H9 (cell line): ENCODE results near the gene TMEM245. TPM values are rescaled to one million over a fixed set of nuclear protein-coding genes. Genes with fewer than 3 reads are reported as not detected.

Experiments used
- DNase-seq: peaks from one replicate; pipeline ENCODE4 v3.0.0-alpha.2; 2017
- H2AFZ ChIP-seq: one replicate; pipeline ENCODE4 v1.6.1; 2013; ENCODE audit warnings: mild to moderate bottlenecking, low read length, control low read depth, moderate library complexity
- H2AK5ac ChIP-seq: 2 replicates; pipeline ENCODE4 v1.6.1; 2013; ENCODE audit warnings: low read length, control low read depth, mixed read lengths; ENCODE audit not compliant: insufficient read length
- H2BK120ac ChIP-seq: one replicate; pipeline ENCODE4 v1.6.1; 2013; ENCODE audit warnings: low read depth, mild to moderate bottlenecking, low read length, control low read depth, inconsistent platforms; ENCODE audit not compliant: poor library complexity, severe bottlenecking
- H2BK12ac ChIP-seq: 2 replicates; pipeline ENCODE4 v1.6.1; 2013; ENCODE audit warnings: low read length, control low read depth, mixed read lengths, low read depth; ENCODE audit not compliant: insufficient read length
- H2BK15ac ChIP-seq: 2 replicates; pipeline ENCODE4 v1.6.1; 2013; ENCODE audit warnings: low read depth, low read length, control low read depth
- H2BK20ac ChIP-seq: one replicate; pipeline ENCODE4 v1.6.1; 2013; ENCODE audit warnings: low read depth, mild to moderate bottlenecking, low read length, control low read depth, inconsistent platforms; ENCODE audit not compliant: poor library complexity, severe bottlenecking
- H2BK5ac ChIP-seq: 2 replicates; pipeline ENCODE4 v1.6.1; 2013; ENCODE audit warnings: low read length, control low read depth, mixed read lengths; ENCODE audit not compliant: insufficient read length
- H3K14ac ChIP-seq: 2 replicates; pipeline ENCODE4 v1.6.1; 2013; ENCODE audit warnings: low read length, control low read depth; ENCODE audit not compliant: insufficient read depth
- H3K18ac ChIP-seq: 2 replicates; pipeline ENCODE4 v1.6.1; 2013; ENCODE audit warnings: low read depth, mild to moderate bottlenecking, mixed read lengths, low read length, control low read depth; ENCODE audit not compliant: insufficient read length
- H3K23ac ChIP-seq: 2 replicates; pipeline ENCODE4 v1.6.1; 2013; ENCODE audit warnings: low read length, control low read depth, mixed read lengths, low read depth; ENCODE audit not compliant: insufficient read length
- H3K23me2 ChIP-seq: 2 replicates; pipeline ENCODE4 v1.6.1; 2013; ENCODE audit warnings: low read depth, mild to moderate bottlenecking, mixed read lengths, low read length, control low read depth; ENCODE audit not compliant: insufficient read length, poor library complexity, severe bottlenecking
- H3K27ac ChIP-seq: 2 replicates; pipeline ENCODE4 v1.5.1; 2013; ENCODE audit warnings: low read length, control low read depth, mixed read lengths, low read depth; ENCODE audit not compliant: insufficient read length
- H3K27me3 ChIP-seq: 2 replicates; pipeline ENCODE4 v1.6.1; 2013; ENCODE audit warnings: low read length, control low read depth, inconsistent platforms; ENCODE audit not compliant: insufficient read depth
- H3K4ac ChIP-seq: 2 replicates; pipeline ENCODE4 v1.6.1; 2013; ENCODE audit warnings: low read depth, mild to moderate bottlenecking, control low read depth, inconsistent platforms, low read length, moderate library complexity
- H3K4me1 ChIP-seq: 2 replicates; pipeline ENCODE4 v1.6.1; 2013; ENCODE audit warnings: low read length, control low read depth, inconsistent platforms; ENCODE audit not compliant: insufficient read depth
- H3K4me2 ChIP-seq: 2 replicates; pipeline ENCODE4 v1.6.1; 2013; ENCODE audit warnings: low read length, control low read depth, mixed read lengths; ENCODE audit not compliant: insufficient read length, insufficient read depth
- H3K56ac ChIP-seq: 2 replicates; pipeline ENCODE4 v1.6.1; 2013; ENCODE audit warnings: low read depth, mild to moderate bottlenecking, mixed read lengths, low read length, control low read depth; ENCODE audit not compliant: insufficient read length
- H3K79me1 ChIP-seq: 2 replicates; pipeline ENCODE4 v1.6.1; 2013; ENCODE audit warnings: low read depth, mild to moderate bottlenecking, moderate library complexity, low read length, control low read depth, inconsistent platforms; ENCODE audit not compliant: insufficient read depth, poor library complexity, severe bottlenecking
- H3K79me2 ChIP-seq: 2 replicates; pipeline ENCODE4 v1.6.1; 2013; ENCODE audit warnings: low read length, control low read depth, inconsistent platforms; ENCODE audit not compliant: insufficient read depth
- H3K9ac ChIP-seq: 2 replicates; pipeline ENCODE4 v1.6.1; 2013; ENCODE audit warnings: low read length, control low read depth, mixed read lengths; ENCODE audit not compliant: insufficient read length; ENCODE audit errors: extremely low read depth
- H3K9me3 ChIP-seq: one replicate; pipeline ENCODE4 v1.6.1; 2013; ENCODE audit warnings: low read depth, low read length, inconsistent platforms; ENCODE audit not compliant: control insufficient read depth
- H3T11ph ChIP-seq: one replicate; pipeline ENCODE4 v1.6.1; 2013; ENCODE audit warnings: mild to moderate bottlenecking, low read length, control low read depth, inconsistent platforms
- H4K20me1 ChIP-seq: one replicate; pipeline ENCODE4 v1.6.1; 2013; ENCODE audit not compliant: control insufficient read depth, insufficient read length, insufficient read depth
- H4K5ac ChIP-seq: 2 replicates; pipeline ENCODE4 v1.6.1; 2013; ENCODE audit warnings: low read depth, mild to moderate bottlenecking, mixed read lengths, low read length, control low read depth; ENCODE audit not compliant: insufficient read length
- H4K8ac ChIP-seq: replicated peaks from 2 replicates; pipeline ENCODE4 v1.6.1; 2013; ENCODE audit warnings: low read length, control low read depth, mixed read lengths, low read depth; ENCODE audit not compliant: insufficient read length
- H4K91ac ChIP-seq: 2 replicates; pipeline ENCODE4 v1.6.1; 2013; ENCODE audit warnings: low read depth, mild to moderate bottlenecking, moderate library complexity, mixed read lengths, low read length, control low read depth; ENCODE audit not compliant: insufficient read length
- H3K27ac Mint-ChIP-seq, 3 experiments: 2 replicates in 2 of 3; 3 replicates in 1 of 3; pipeline ENCODE4 v1.8.0; 2020 to 2021; ENCODE audit warnings: mixed read lengths in 3 of 3, mild to moderate bottlenecking in 1 of 3, moderate library complexity in 1 of 3
- H3K27me3 Mint-ChIP-seq: 2 replicates; pipeline ENCODE4 v1.8.0; 2021; ENCODE audit warnings: low read depth, mild to moderate bottlenecking, moderate library complexity, mixed read lengths
- H3K36me3 Mint-ChIP-seq, 3 experiments: 2 replicates in 2 of 3; 3 replicates in 1 of 3; pipeline ENCODE4 v1.8.0; 2020 to 2021; ENCODE audit warnings: low read depth in 3 of 3, mixed read lengths in 3 of 3; ENCODE audit not compliant: insufficient read depth in 1 of 3
- H3K4me1 Mint-ChIP-seq, 2 experiments: 2 replicates each; pipeline ENCODE4 v1.8.0; 2020; ENCODE audit warnings: mixed read lengths in 2 of 2
- H3K4me3 Mint-ChIP-seq, 2 experiments: 2 replicates in 1 of 2; 3 replicates in 1 of 2; pipeline ENCODE4 v1.8.0; 2020 to 2021; ENCODE audit warnings: mild to moderate bottlenecking in 2 of 2, mixed read lengths in 2 of 2, moderate library complexity in 1 of 2
- H3K9me3 Mint-ChIP-seq, 2 experiments: 2 replicates in 1 of 2; 3 replicates in 1 of 2; pipeline ENCODE4 v1.8.0; 2020; ENCODE audit warnings: mild to moderate bottlenecking in 2 of 2, mixed read lengths in 2 of 2, moderate library complexity in 1 of 2
- CTCF ChIP-seq: fragments of 200-600 bp; sonication (generic); conservative IDR thresholded peaks from 3 replicates; pipeline ENCODE4 v1.8.0; 2021; ENCODE audit warnings: antibody characterized with exemption, mild to moderate bottlenecking
- WGBS: extraction: QIAGEN DNeasy Blood & Tissue Kit; methylation state at CpG from one replicate; pipeline ENCODE4 v1.1.7; 2013; ENCODE audit warnings: missing lambda C conversion rate, low lambda C conversion rate, mixed read lengths; ENCODE audit not compliant: insufficient read length; ENCODE audit errors: extremely low coverage; 5-methylcytosine and 5-hydroxymethylcytosine counted together
- total RNA-seq: library from RNA; stranded (reverse); gene quantifications from 2 replicates; pipeline ENCODE4 v1.2.1, GENCODE V29; 2021

TMEM245 gene
- total RNA-seq, 1 experiment from 2014 or later: 37.9 TPM

- Mint-ChIP-seq H3K36me3 (peaks cover 23 to 40% (median 32%) of the 10 kb centered on the region in 3 experiments; a peak in 6 of 7 replicates), H3K9me3 (no peaks in the 10 kb centered on the region), H3K27ac (no peak overlapping the region), H3K4me1 (no peaks in the 10 kb centered on the region), H3K27me3 (no peaks in the 10 kb centered on the region), H3K4me3 (no peak overlapping the region)
- H3K79me1 ChIP-seq: no peaks in the 10 kb centered on the region
- H3K56ac ChIP-seq: no peak overlapping the region
- no peak overlapping the region for H2BK15ac ChIP-seq
- whole genome bisulfite sequencing: no CpG with 5 or more reads among the region's 5 CpGs
- TF ChIP-seq CTCF: no peak
- H2BK20ac ChIP-seq: no peak overlapping the region
- H2BK120ac ChIP-seq: no peak overlapping the region
- no peak overlapping the region for H4K5ac ChIP-seq
- no peak overlapping the region for H4K8ac ChIP-seq
- H3K23ac ChIP-seq: no peak overlapping the region
- H2BK12ac ChIP-seq: no peak overlapping the region
- no peaks in the 10 kb centered on the region for H3K27me3 ChIP-seq
- no peak for DNase-seq
- no peak overlapping the region for H3K27ac ChIP-seq
- no peak overlapping the region for H3T11ph ChIP-seq
- H3K23me2 ChIP-seq: no peaks in the 10 kb centered on the region
- H4K91ac ChIP-seq: no peak overlapping the region
- H4K20me1 ChIP-seq: no peaks in the 10 kb centered on the region
- no peak overlapping the region for H2AFZ ChIP-seq
- H3K9me3 ChIP-seq: no peaks in the 10 kb centered on the region
- H3K4me2 ChIP-seq: no peak overlapping the region
- H2BK5ac ChIP-seq: no peak overlapping the region
- peak overlapping the region; percentile 23 for H3K9ac ChIP-seq
- H3K4me1 ChIP-seq: no peaks in the 10 kb centered on the region
- H3K4ac ChIP-seq: no peak overlapping the region
- H3K18ac ChIP-seq: no peak overlapping the region
- H3K14ac ChIP-seq: no peak overlapping the region
- H3K79me2 ChIP-seq: no peaks in the 10 kb centered on the region
- no peak overlapping the region for H2AK5ac ChIP-seq
Measured at GRCh38 chr9:108973895-108974294, 145.9 kb downstream of the TMEM245 start.
